Measurements from ENCODE around the gene CLIP3. TPM values are rescaled to one million over a fixed set of nuclear protein-coding genes. Genes with fewer than 3 reads are reported as not detected.

Gene CLIP3
- total and polyA plus RNA-seq, 8 donors, result 1.8 to 17.1 (median 6.5) TPM

DNA sequence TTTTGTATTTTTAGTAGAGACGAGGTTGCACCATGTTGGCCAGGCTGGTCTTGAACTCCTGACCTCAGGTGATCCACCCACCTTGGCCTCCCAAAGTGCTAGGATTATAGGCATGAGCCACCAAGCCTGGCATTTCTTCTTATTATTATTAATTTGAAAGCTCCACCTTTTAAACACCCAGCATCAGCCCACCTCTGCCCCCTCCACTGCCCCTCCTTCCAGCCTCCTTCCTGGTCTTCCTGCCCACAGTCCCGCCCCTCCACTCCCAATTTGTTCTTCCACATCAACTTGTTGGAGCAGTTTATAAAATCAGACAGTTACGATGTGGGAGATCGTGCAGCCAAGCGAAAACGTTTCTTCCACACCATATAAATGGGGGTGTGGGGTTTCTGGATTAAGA is 7.8 kb upstream of the CLIP3 start:
- DNase-seq, result no peak
- WGBS, 5 donors, result 84 to 89% (median 87%) methylated on average over 6 of the region's 6 CpGs
- H3K9me3 ChIP-seq, result no peaks in the 10 kb centered on the region
- no peak for TF ChIP-seq EP300 (IDR thresholded peaks at IDR 0.05)
- TF ChIP-seq, protein P1, sequence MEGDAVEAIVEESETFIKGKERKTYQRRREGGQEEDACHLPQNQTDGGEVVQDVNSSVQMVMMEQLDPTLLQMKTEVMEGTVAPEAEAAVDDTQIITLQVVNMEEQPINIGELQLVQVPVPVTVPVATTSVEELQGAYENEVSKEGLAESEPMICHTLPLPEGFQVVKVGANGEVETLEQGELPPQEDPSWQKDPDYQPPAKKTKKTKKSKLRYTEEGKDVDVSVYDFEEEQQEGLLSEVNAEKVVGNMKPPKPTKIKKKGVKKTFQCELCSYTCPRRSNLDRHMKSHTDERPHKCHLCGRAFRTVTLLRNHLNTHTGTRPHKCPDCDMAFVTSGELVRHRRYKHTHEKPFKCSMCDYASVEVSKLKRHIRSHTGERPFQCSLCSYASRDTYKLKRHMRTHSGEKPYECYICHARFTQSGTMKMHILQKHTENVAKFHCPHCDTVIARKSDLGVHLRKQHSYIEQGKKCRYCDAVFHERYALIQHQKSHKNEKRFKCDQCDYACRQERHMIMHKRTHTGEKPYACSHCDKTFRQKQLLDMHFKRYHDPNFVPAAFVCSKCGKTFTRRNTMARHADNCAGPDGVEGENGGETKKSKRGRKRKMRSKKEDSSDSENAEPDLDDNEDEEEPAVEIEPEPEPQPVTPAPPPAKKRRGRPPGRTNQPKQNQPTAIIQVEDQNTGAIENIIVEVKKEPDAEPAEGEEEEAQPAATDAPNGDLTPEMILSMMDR (IDR thresholded peaks at IDR 0.05), result no peak
- no peak for TF ChIP-seq POLR2AphosphoS5 (IDR thresholded peaks at IDR 0.05)
- no peak for TF ChIP-seq POLR2A (IDR thresholded peaks at IDR 0.05)
- intact Hi-C loops (cut with DNase I; ENCODE audit: low total_unique reads), result no loop called here
- H3K4me1 ChIP-seq, result peaks cover 0 to 22% (median 5%) of the 10 kb centered on the region in 4 donors
- no peak overlapping the region for H3K4me3 ChIP-seq
- no peaks in the 10 kb centered on the region for H3K27me3 ChIP-seq
- peak overlapping the region in 1 of 5 donors; percentile 11 for H3K27ac ChIP-seq
- peaks cover 7 to 31% (median 24%) of the 10 kb centered on the region in 4 donors for H3K36me3 ChIP-seq

DNA sequence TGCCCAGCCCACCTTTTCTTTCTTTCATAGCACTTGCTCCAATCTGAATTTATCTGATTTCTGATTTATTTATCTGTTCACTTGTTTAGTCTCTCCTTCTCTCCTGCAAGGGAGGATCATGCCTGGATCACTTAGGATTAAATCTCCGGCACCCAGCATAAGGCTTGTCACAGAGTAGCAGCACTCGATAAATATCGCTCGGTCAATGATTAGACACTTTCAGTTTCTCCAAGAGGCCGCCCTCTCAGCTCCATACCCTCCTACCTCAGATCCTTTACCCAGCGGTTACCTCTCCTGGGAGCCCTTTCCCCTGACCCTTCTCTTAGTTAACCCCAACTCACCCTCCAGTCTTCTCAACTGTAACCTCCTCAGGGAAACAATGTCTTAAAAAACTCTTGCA is 1.4 kb downstream of the CLIP3 start:
- Histone ChIP-seq H3K27me3 (peaks cover 0 to 13% (median 0%) of the 10 kb centered on the region in 3 donors), H3K9me3 (no peaks in the 10 kb centered on the region), H3K36me3 (peaks cover 0 to 33% (median 28%) of the 10 kb centered on the region in 4 donors), H3K27ac (peak overlapping the region in 1 of 5 donors; percentile 84), H3K4me1 (peaks cover 0 to 26% (median 18%) of the 10 kb centered on the region in 4 donors), H3K4me3 (no peak overlapping the region)
- intact Hi-C loops (cut with DNase I; ENCODE audit: low total_unique reads), result no loop called here
- no peak for DNase-seq
- TF ChIP-seq, protein P1 (IDR thresholded peaks at IDR 0.05), result no peak
- TF ChIP-seq POLR2A (IDR thresholded peaks at IDR 0.05) (no peak), EP300 (IDR thresholded peaks at IDR 0.05) (no peak), POLR2AphosphoS5 (IDR thresholded peaks at IDR 0.05) (no peak)
- 37 to 62% (median 50%) methylated on average over 6 of the region's 6 CpGs for WGBS, 5 donors

DNA sequence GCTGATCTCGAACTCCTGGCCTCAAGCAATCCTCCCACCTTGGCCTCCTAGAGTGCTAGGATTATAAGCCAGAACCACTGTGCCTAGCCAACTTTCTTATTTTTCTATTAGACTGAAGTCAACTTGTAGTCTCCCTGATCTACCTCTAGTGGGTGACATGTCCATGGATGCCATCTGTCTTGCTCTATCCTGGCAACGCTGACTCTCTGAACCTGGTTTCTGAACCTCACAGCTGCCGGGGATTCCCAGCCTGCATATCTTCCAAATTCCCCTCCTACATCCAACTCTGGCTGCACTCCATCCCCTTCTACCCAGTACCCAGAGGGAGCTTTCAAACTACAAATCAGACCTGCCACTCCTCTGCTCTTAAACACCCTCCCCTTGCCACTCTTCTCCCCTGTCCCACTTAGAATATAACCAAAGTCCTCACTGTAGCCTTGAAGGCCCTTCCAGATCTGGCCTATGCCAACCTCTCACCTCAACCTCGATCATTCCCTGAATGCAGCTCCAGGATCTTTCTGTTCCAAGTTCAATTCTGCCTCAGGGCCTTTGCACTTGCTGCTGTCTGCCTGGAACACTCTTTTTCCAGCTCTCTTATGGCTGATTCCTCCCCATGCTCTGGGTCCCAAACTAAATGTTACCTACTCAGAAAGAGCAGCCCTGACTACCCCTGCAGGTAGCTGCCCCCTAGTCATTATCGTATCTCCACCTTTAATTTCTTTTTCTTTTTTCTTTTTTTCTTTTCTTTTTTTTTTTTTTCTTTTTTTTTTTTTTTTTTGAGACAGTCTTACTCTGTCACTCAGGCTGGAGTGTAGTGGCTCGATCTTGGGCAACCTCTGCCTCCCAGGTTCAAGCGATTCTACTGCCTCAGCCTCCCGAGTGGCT is 2.2 kb downstream of the CLIP3 start:
- DNase-seq, result peak in 1 of 2 donors; percentile 37
- Histone ChIP-seq H3K9me3 (no peaks in the 10 kb centered on the region), H3K4me3 (no peak overlapping the region), H3K27me3 (peaks cover 0 to 13% (median 0%) of the 10 kb centered on the region in 3 donors), H3K36me3 (peaks cover 0 to 40% (median 33%) of the 10 kb centered on the region in 4 donors), H3K27ac (no peak overlapping the region), H3K4me1 (peaks cover 0 to 26% (median 18%) of the 10 kb centered on the region in 4 donors)
- intact Hi-C loops (cut with DNase I; ENCODE audit: low total_unique reads), result no loop called here
- 84 to 89% (median 88%) methylated on average over 8 of the region's 8 CpGs for WGBS, 5 donors
- no peak for TF ChIP-seq POLR2A (IDR thresholded peaks at IDR 0.05)
- TF ChIP-seq POLR2AphosphoS5 (IDR thresholded peaks at IDR 0.05), result no peak
- TF ChIP-seq, protein P1 (IDR thresholded peaks at IDR 0.05), result no peak
- no peak for TF ChIP-seq EP300 (IDR thresholded peaks at IDR 0.05)

DNA sequence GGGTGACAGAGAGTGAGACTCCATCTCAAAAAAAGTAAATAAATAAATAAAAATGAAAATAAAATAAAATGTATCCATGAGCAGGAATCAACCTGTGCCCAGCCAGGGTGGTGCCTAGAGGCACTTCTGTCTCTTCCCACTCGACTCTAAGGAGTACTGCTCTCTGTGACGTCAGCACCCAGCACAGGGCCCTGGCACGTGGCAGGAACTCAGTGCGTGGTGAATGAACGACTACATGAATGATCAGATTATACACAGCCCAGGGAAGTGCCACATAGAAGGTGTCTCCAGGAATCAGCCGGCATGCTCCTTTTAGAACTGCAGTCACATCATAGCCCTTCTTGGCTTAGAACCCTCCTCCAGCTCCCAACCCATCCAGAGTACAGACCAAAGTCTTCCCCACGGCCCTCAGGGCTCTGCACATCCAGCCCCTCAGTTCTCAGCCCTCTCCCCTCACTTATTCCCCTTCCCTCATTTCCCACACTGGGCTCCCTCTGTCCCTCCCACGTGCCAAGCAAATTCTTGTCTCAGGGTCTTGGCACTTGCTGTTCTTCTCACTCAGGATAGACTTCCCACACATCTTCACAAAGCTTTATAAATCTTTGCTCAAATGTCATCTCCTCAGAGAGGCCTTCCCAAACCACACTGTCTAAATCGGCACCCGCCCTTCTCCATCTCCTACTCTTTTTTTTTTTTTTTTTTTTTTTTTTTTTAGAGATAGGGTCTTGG is 4.2 kb downstream of the CLIP3 start:
- no peak for TF ChIP-seq EP300 (IDR thresholded peaks at IDR 0.05)
- TF ChIP-seq POLR2A (IDR thresholded peaks at IDR 0.05), result no peak
- TF ChIP-seq, protein P1 (IDR thresholded peaks at IDR 0.05), result no peak
- TF ChIP-seq POLR2AphosphoS5 (IDR thresholded peaks at IDR 0.05), result no peak
- intact Hi-C loops (cut with DNase I; ENCODE audit: low total_unique reads), result no loop called here
- DNase-seq, result no peak
- H3K36me3 ChIP-seq, result peaks cover 4 to 51% (median 38%) of the 10 kb centered on the region in 4 donors
- H3K27ac ChIP-seq, result no peak overlapping the region
- H3K27me3 ChIP-seq, result peaks cover 0 to 13% (median 0%) of the 10 kb centered on the region in 3 donors
- no peaks in the 10 kb centered on the region for H3K9me3 ChIP-seq
- H3K4me3 ChIP-seq, result no peak overlapping the region
- peaks cover 0 to 25% (median 17%) of the 10 kb centered on the region in 4 donors for H3K4me1 ChIP-seq
- 77 to 86% (median 82%) methylated on average over 10 of the region's 10 CpGs for WGBS, 5 donors

All from stomach (tissue), 9 donors.